Mesenteric fat pad (tissue), 1 donor: ENCODE results near the gene TUBAL3. TPM values are rescaled to one million over a fixed set of nuclear protein-coding genes. Genes with fewer than 3 reads are reported as not detected.
"Not testable (repeated sequence)": the region's sequence is repeated elsewhere in the genome, so short reads cannot be mapped to it uniquely, and the experiment has no call there.

ENCODE experiments used
- DNase-seq: peaks from one replicate; pipeline ENCODE4 v3.0.0-alpha.2; 2020; ENCODE audit warnings: low spot score
- total RNA-seq: library from RNA; stranded (reverse); fragmentation: NEBNext Ultra II Directional; extraction: Animal tissue kit (Norgen Biotek cat#: 25700); gene quantifications from one replicate; pipeline ENCODE4 v1.2.1, GENCODE V29; 2021
- donor health status: DM: yes; HTN: yes; CAD: no.

TUBAL3 gene
- total RNA-seq, 1 donor from 2014 or later = not detected

GRCh38 chr10:5424751-5425150, 20.1 kb upstream of the TUBAL3 start:
- DNase-seq = no peak

GRCh38 chr10:5423771-5424170, 19.1 kb upstream of the TUBAL3 start:
- DNase-seq = no peak

- DNase-seq = no peak
Measured at GRCh38 chr10:5419466-5420094, 15.0 kb upstream of the TUBAL3 start.

- DNase-seq = no peak
Measured at GRCh38 chr10:5418584-5418983, 14.0 kb upstream of the TUBAL3 start.

- no peak for DNase-seq
Measured at GRCh38 chr10:5416981-5417380, 12.4 kb upstream of the TUBAL3 start.

- no peak for DNase-seq
Measured at GRCh38 chr10:5413012-5413938, 8.6 kb upstream of the TUBAL3 start.

- DNase-seq = peak; percentile 96
Measured at GRCh38 chr10:5412277-5412941, 7.8 kb upstream of the TUBAL3 start, which contains the start of gene NET1. TSS of gene NET1 (plus strand) at chr10:5412557. CDS start at chr10:5412693, 136 bp downstream.

- no peak for DNase-seq
Measured at GRCh38 chr10:5411941-5412276, 7.3 kb upstream of the TUBAL3 start.

GRCh38 chr10:5410787-5411186, 6.2 kb upstream of the TUBAL3 start:
- not testable (repeated sequence) for DNase-seq

- no peak for DNase-seq
Measured at GRCh38 chr10:5406918-5407317, 2.3 kb upstream of the TUBAL3 start.

- DNase-seq = no peak
Measured at GRCh38 chr10:5402798-5403197, 1.8 kb downstream of the TUBAL3 start.

GRCh38 chr10:5400468-5401240, 4.0 kb downstream of the TUBAL3 start:
- no peak for DNase-seq

GRCh38 chr10:5399332-5399731, 5.3 kb downstream of the TUBAL3 start:
- no peak for DNase-seq

- DNase-seq = no peak
Measured at GRCh38 chr10:5396556-5397300, 7.9 kb downstream of the TUBAL3 start.

GRCh38 chr10:5395168-5395567, 9.5 kb downstream of the TUBAL3 start:
- DNase-seq = no peak

GRCh38 chr10:5393529-5393928, 11.1 kb downstream of the TUBAL3 start:
- DNase-seq = no peak

GRCh38 chr10:5391790-5392189, 12.8 kb downstream of the TUBAL3 start:
- DNase-seq = no peak

- DNase-seq = no peak
Measured at GRCh38 chr10:5390607-5391205, 13.9 kb downstream of the TUBAL3 start.

GRCh38 chr10:5387169-5387568, 17.5 kb downstream of the TUBAL3 start:
- DNase-seq = no peak

GRCh38 chr10:5385224-5385623, 19.4 kb downstream of the TUBAL3 start:
- no peak for DNase-seq
